HCT116 (cell line): Measurements from ENCODE around the gene FOXN1. TPM values are rescaled to one million over a fixed set of nuclear protein-coding genes. Genes with fewer than 3 reads are reported as not detected.

Experiments used
- ATAC-seq: fragments of 200-7000 bp; cut with Tn5 transposase; 2 replicates; pipeline ENCODE4 v1.9.1; 2020; ENCODE audit warnings: mild to moderate bottlenecking, moderate library complexity
- BruUV-seq: library from RNA; stranded (reverse); fragments of 400-500 nt; replicated peaks from 2 replicates; lab custom pipeline; 2021; lab: Mats Ljungman, UMichigan
- CTCF ChIA-PET: fragments of 300-600 bp; sonication (Branson Sonifier 250); formaldehyde crosslinking; loops from one replicate; lab custom pipeline; 2021; ENCODE audit warnings: antibody characterized with exemption; lab: Charles Lee
- POLR2A ChIA-PET: fragments of 300-600, 350-600 bp; sonication (Branson Sonifier 250); formaldehyde crosslinking; loops from one replicate; lab custom pipeline; 2021; ENCODE audit warnings: antibody characterized with exemption; lab: Charles Lee
- RAD21 ChIA-PET, 2 experiments: fragments of 300-600 bp; sonication (Branson Sonifier 250); formaldehyde crosslinking; loops; one replicate each; lab custom pipeline; 2023; ENCODE audit warnings: low total read pairs in 2 of 2; ENCODE audit not compliant: uncharacterized antibody in 2 of 2, unreplicated experiment in 2 of 2, low non-redundant PET in 1 of 2; lab: Charles Lee
- DNase-seq: peaks from one replicate; pipeline ENCODE4 v3.0.0-alpha.2; 2010; ENCODE audit warnings: low read depth, low spot score
- H2AFZ ChIP-seq: fragments of 200-600 bp; shearing (Covaris generic), sonication (generic); 2 replicates; pipeline ENCODE4 v1.6.1; 2017; ENCODE audit warnings: low read depth, mixed run types, mixed read lengths, antibody characterized with exemption, low read length; ENCODE audit not compliant: poor library complexity, severe bottlenecking
- H3K27ac ChIP-seq: 2 replicates; pipeline ENCODE4 v1.5.1; 2012; ENCODE audit warnings: low read depth, low read length
- H3K27me3 ChIP-seq: fragments of 200-600 bp; sonication (generic); 2 replicates; pipeline ENCODE4 v1.6.1; 2016; ENCODE audit warnings: mixed run types, low read length, mixed read lengths; ENCODE audit not compliant: insufficient read depth
- H3K36me3 ChIP-seq, 2 experiments: fragments of 200-500 bp in 1 of 2; fragments of 200-600 bp in 1 of 2; sonication (Bioruptor generic) in 1 of 2; sonication (generic) in 1 of 2; 2 replicates each; pipeline versions ENCODE4 v1.5.1 to v1.6.1; 2014 to 2016; ENCODE audit warnings: low read length in 2 of 2, inconsistent platforms in 1 of 2, mixed read lengths in 1 of 2, mixed run types in 1 of 2; ENCODE audit not compliant: insufficient read depth in 2 of 2, control insufficient read depth in 1 of 2
- H3K4me1 ChIP-seq, 2 experiments: fragments of 200-600 bp in 1 of 2; sonication (generic) in 1 of 2; 2 replicates each; pipeline versions ENCODE4 v1.5.1 to v1.6.1; 2012 to 2017; ENCODE audit warnings: low read length in 2 of 2, inconsistent platforms in 1 of 2, mild to moderate bottlenecking in 1 of 2, mixed read lengths in 1 of 2, mixed run types in 1 of 2, moderate library complexity in 1 of 2; ENCODE audit not compliant: insufficient read depth in 2 of 2, control insufficient read depth in 1 of 2
- H3K4me2 ChIP-seq: fragments of 200-600 bp; sonication (generic); 2 replicates; pipeline ENCODE4 v1.6.1; 2017; ENCODE audit warnings: mixed run types, low read length, mixed read lengths
- H3K4me3 ChIP-seq, 2 experiments: fragments of 200-600 bp in 1 of 2; sonication (generic) in 1 of 2; replicated peaks in 1 of 2; 2 replicates each; pipeline ENCODE4 v1.5.1; 2011 to 2016; ENCODE audit warnings: low read length in 2 of 2, control low read depth in 1 of 2, low read depth in 1 of 2, mild to moderate bottlenecking in 1 of 2, mixed read lengths in 1 of 2, mixed run types in 1 of 2
- H3K79me2 ChIP-seq: fragments of 200-600 bp; sonication (generic); 2 replicates; pipeline ENCODE4 v1.6.1; 2017; ENCODE audit warnings: mild to moderate bottlenecking, mixed run types, low read length, moderate library complexity, mixed read lengths; ENCODE audit not compliant: insufficient read depth
- H3K9ac ChIP-seq: fragments of 200-600 bp; sonication (generic); 2 replicates; pipeline ENCODE4 v1.6.1; 2016; ENCODE audit warnings: low read length, mixed read lengths
- H3K9me2 ChIP-seq: fragments of 200-600 bp; sonication (generic), shearing (Covaris generic); 2 replicates; pipeline ENCODE4 v1.6.1; 2017; ENCODE audit warnings: mixed run types, mild to moderate bottlenecking, moderate library complexity; ENCODE audit not compliant: insufficient read depth
- H3K9me3 ChIP-seq, 2 experiments: fragments of 200-500 bp in 1 of 2; fragments of 200-600 bp in 1 of 2; sonication (Bioruptor generic) in 1 of 2; sonication (generic) in 1 of 2; 2 replicates each; pipeline ENCODE4 v1.6.1; 2014 to 2017; ENCODE audit warnings: low read length in 2 of 2, mixed read lengths in 2 of 2, inconsistent platforms in 1 of 2, low read depth in 1 of 2, mild to moderate bottlenecking in 1 of 2, mixed run types in 1 of 2, moderate library complexity in 1 of 2; ENCODE audit not compliant: control insufficient read depth in 1 of 2, insufficient read depth in 1 of 2
- H4K20me1 ChIP-seq: fragments of 200-600 bp; sonication (generic), shearing (Covaris generic); 2 replicates; pipeline ENCODE4 v1.6.1; 2017; ENCODE audit warnings: mixed run types, mild to moderate bottlenecking, moderate library complexity; ENCODE audit not compliant: insufficient read depth
- ATF3 ChIP-seq: IDR thresholded peaks from 2 replicates; pipeline ENCODE4 v1.6.1; 2012
- CTCF ChIP-seq, 3 experiments: fragments of 200-600 bp in 1 of 3; sonication (generic) in 1 of 3; IDR thresholded peaks in 2 of 3; conservative IDR thresholded peaks in 1 of 3; 2 replicates each; pipeline ENCODE4 v1.5.1; 2012 to 2017; ENCODE audit warnings: low read depth in 2 of 3, low read length in 2 of 3, antibody characterized with exemption in 1 of 3, borderline replicate concordance in 1 of 3, control low read depth in 1 of 3, mild to moderate bottlenecking in 1 of 3, mixed read lengths in 1 of 3, mixed run types in 1 of 3, moderate library complexity in 1 of 3; ENCODE audit not compliant: insufficient read depth in 1 of 3
- EGR1 ChIP-seq: IDR thresholded peaks from 2 replicates; pipeline ENCODE4 v1.6.1; 2012; ENCODE audit warnings: low read depth
- RAD21 ChIP-seq: IDR thresholded peaks from 2 replicates; pipeline ENCODE4 v1.6.1; 2012; ENCODE audit warnings: low read depth, mild to moderate bottlenecking
- SP1 ChIP-seq: IDR thresholded peaks from 2 replicates; pipeline ENCODE4 v1.6.1; 2012; ENCODE audit warnings: low read depth
- YY1 ChIP-seq: IDR thresholded peaks from 2 replicates; pipeline ENCODE4 v1.6.1; 2011; ENCODE audit warnings: low read length, low read depth, moderate library complexity, mild to moderate bottlenecking; ENCODE audit not compliant: insufficient replicate concordance; ENCODE audit errors: extremely low read depth
- intact Hi-C: fragments of 100-400 bp; cut with micrococcal nuclease; formaldehyde crosslinking; loops from 2 replicates; pipeline ENCODE4 v1.10.0; 2022
- total RNA-seq: library from RNA; stranded (reverse); gene quantifications from one replicate; pipeline ENCODE4 v1.2.1, GENCODE V29; 2021; ENCODE audit not compliant: unreplicated experiment

Gene FOXN1
- total RNA-seq, 1 experiment from 2014 or later = not detected

GRCh38 chr17:28493460-28493859 is 12.7 kb upstream of the FOXN1 start:
- DNase-seq = no peak
- no peak for TF ChIP-seq SP1
- intact Hi-C loops = loop anchor here (10.0 kb wide), 1 partner anchor 181 kb away; no protein-coding TSS in a partner anchor
- POLR2A ChIA-PET = no interaction called here
- RAD21 ChIA-PET = interaction anchor here in 1 of 2 experiments (0.5 kb wide), 1 partner anchor 47 kb away, joined by 3 read pairs; no protein-coding TSS in a partner anchor
- CTCF ChIA-PET = no interaction called here
- no peak for ATAC-seq
- no TSS peak for BruUV-seq
- no peak overlapping the region for H3K4me3 ChIP-seq
- H3K27me3 ChIP-seq = no peaks in the 10 kb centered on the region
- no peaks in the 10 kb centered on the region for H3K9me3 ChIP-seq
- H3K4me1 ChIP-seq = no peaks in the 10 kb centered on the region; a peak in 1 of 4 replicates
- no peaks in the 10 kb centered on the region for H4K20me1 ChIP-seq
- H3K79me2 ChIP-seq = no peaks in the 10 kb centered on the region
- H3K9ac ChIP-seq = no peak overlapping the region
- no peaks in the 10 kb centered on the region for H3K9me2 ChIP-seq
- no peak overlapping the region for H3K27ac ChIP-seq
- no peaks in the 10 kb centered on the region for H3K36me3 ChIP-seq
- H3K4me2 ChIP-seq = no peak overlapping the region
- no peak overlapping the region for H2AFZ ChIP-seq

GRCh38 chr17:28494445-28495188 is 11.5 kb upstream of the FOXN1 start:
- Histone ChIP-seq H3K27me3 (no peaks in the 10 kb centered on the region), H3K4me1 (no peaks in the 10 kb centered on the region; a peak in 1 of 4 replicates), H3K4me2 (no peak overlapping the region), H4K20me1 (no peaks in the 10 kb centered on the region), H3K9me2 (no peaks in the 10 kb centered on the region), H3K36me3 (no peaks in the 10 kb centered on the region), H2AFZ (no peak overlapping the region), H3K79me2 (no peaks in the 10 kb centered on the region), H3K4me3 (no peak overlapping the region), H3K9ac (no peak overlapping the region), H3K27ac (no peak overlapping the region), H3K9me3 (no peaks in the 10 kb centered on the region)
- ChIA-PET RAD21 (no interaction called here), CTCF (interaction anchor here (1.2 to 1.4 kb wide), 2 partner anchors 9 to 42 kb away, joined by 3 to 4 read pairs; no protein-coding TSS in a partner anchor), POLR2A (no interaction called here)
- DNase-seq = peak; percentile 27
- intact Hi-C loops = loop anchor here (1.0 to 10.0 kb wide), 4 partner anchors 46 to 180 kb away; no protein-coding TSS in a partner anchor
- TF ChIP-seq EGR1 (no peak), YY1 (peak; percentile 66), CTCF (IDR thresholded peaks at IDR 0.05 in 2 of 3, conservative IDR thresholded peaks at IDR 0.05 in 1 of 3; ENCODE audit: borderline replicate concordance in 1 of 3, insufficient read depth in 1 of 3, low read depth in 2 of 3, low read length in 2 of 3) (peak; percentile 91 to 93 (median 93)), RAD21 (peak; percentile 94), ATF3 (no peak)
- BruUV-seq = no TSS peak
- ATAC-seq = peak; percentile 94
